Tibial nerve (tissue), 4 donors: ENCODE measurements around the gene TMEM191B.
"Not testable (repeated sequence)": the region's sequence is repeated elsewhere in the genome, so short reads cannot be mapped to it uniquely, and the experiment has no call there.

Experiments
- EP300 ChIP-seq, 2 donors: sonication (generic); formaldehyde crosslinking; IDR thresholded peaks; one replicate each; pipeline ENCODE4 v1.6.1; 2017; ENCODE audit warnings: antibody characterized with exemption in 2 of 2, mild to moderate bottlenecking in 1 of 2
- POLR2A ChIP-seq, 2 donors: fragments of 450-650 bp; IDR thresholded peaks; one replicate each; pipeline ENCODE4 v1.6.1; 2017; ENCODE audit warnings: antibody characterized with exemption in 2 of 2, mild to moderate bottlenecking in 2 of 2, moderate library complexity in 2 of 2
- TF ChIP-seq, protein P1 (sequence below), 5 experiments: fragments of 200-600 bp in 3 of 5; fragments of 450-650 bp in 2 of 5; sonication (generic) in 3 of 5; IDR thresholded peaks; one replicate each; pipeline ENCODE4 v1.5.1; 2016 to 2019; ENCODE audit warnings: antibody characterized with exemption in 5 of 5, mild to moderate bottlenecking in 3 of 5, moderate library complexity in 2 of 5

DNA sequence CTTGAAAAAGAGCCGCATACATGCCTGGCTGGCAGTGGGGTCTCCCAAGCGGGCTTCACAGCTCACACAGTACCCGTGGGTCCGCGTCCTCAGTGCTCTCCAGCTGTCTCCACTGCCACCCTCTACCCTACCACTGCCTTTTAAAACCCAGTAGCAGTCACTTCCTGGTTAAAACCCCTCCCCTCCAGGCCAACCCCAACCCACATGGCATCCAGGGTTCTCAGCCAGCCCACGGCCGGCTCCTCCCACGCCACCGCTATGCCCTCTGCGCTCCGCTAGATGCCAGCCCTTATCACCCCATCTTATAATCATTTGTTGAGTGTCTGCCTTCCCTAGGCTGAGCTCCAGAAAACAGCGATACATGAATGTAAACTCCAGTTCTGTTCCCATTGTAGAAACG is 47.0 kb downstream of the TMEM191B start:
- TF ChIP-seq, protein P1, sequence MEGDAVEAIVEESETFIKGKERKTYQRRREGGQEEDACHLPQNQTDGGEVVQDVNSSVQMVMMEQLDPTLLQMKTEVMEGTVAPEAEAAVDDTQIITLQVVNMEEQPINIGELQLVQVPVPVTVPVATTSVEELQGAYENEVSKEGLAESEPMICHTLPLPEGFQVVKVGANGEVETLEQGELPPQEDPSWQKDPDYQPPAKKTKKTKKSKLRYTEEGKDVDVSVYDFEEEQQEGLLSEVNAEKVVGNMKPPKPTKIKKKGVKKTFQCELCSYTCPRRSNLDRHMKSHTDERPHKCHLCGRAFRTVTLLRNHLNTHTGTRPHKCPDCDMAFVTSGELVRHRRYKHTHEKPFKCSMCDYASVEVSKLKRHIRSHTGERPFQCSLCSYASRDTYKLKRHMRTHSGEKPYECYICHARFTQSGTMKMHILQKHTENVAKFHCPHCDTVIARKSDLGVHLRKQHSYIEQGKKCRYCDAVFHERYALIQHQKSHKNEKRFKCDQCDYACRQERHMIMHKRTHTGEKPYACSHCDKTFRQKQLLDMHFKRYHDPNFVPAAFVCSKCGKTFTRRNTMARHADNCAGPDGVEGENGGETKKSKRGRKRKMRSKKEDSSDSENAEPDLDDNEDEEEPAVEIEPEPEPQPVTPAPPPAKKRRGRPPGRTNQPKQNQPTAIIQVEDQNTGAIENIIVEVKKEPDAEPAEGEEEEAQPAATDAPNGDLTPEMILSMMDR (IDR thresholded peaks at IDR 0.05): not testable (repeated sequence)
- not testable (repeated sequence) for TF ChIP-seq EP300, POLR2A (IDR thresholded peaks at IDR 0.05)
